ENCODE results near the gene RIN3. TPM values are rescaled to one million over a fixed set of nuclear protein-coding genes. Genes with fewer than 3 reads are reported as not detected.

The RIN3 gene
- total RNA-seq, 1 donor from 2014 or later, result 34.7 TPM

DNA sequence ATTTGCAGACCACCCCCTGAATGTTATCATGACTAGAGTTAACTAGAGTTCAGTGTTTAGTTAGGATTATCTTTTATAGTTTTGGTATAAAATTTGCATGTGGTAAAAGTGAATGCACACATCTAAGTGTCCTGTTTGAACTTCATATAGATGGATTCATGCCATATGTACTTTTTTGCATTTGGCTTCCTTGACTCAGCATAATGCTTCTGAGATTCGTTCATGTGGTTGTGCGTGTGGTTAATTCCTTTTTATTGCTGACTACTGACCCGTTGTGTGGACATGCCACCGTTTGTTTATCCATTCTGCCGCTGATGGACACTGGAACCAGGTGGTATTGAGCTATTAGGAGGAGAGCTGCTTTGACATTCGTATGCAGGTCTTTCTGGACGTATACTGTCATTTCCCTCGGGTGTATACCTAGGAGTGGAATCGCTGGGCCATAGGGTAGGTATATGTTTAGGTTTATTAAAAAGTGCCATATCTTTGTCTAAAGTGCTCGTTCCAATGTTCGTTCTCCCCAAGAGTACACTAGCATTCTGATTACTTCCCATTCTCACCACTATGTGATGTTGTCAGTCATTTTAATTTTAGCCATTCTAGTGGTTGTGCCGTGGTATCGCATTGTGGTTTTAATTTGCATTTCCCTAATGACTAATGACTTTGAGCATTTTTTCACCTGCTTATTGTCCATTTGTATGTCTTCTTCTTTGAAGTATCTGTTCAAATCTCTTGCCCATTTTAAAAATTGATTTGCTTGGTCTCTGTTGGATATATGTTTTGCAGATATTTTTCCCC is 37.7 kb downstream of the RIN3 start:
- H3K9me3 Mint-ChIP-seq, result no peaks in the 10 kb centered on the region
- peaks cover 3% of the 10 kb centered on the region for H3K36me3 Mint-ChIP-seq (ENCODE audit: low read depth)
- H3K27ac Mint-ChIP-seq, result no peak overlapping the region
- intact Hi-C loops (cut with micrococcal nuclease), result loop anchor here (10.0 kb wide), 1 partner anchor 676 kb away; no protein-coding TSS in a partner anchor
- peaks cover 2% of the 10 kb centered on the region for H3K27me3 Mint-ChIP-seq (ENCODE audit: insufficient read depth)
- peaks cover 35% of the 10 kb centered on the region for H3K4me1 Mint-ChIP-seq (ENCODE audit: low read depth)
- H3K4me3 Mint-ChIP-seq, result no peak overlapping the region
- DNase-seq (ENCODE audit: low spot score), result no peak

DNA sequence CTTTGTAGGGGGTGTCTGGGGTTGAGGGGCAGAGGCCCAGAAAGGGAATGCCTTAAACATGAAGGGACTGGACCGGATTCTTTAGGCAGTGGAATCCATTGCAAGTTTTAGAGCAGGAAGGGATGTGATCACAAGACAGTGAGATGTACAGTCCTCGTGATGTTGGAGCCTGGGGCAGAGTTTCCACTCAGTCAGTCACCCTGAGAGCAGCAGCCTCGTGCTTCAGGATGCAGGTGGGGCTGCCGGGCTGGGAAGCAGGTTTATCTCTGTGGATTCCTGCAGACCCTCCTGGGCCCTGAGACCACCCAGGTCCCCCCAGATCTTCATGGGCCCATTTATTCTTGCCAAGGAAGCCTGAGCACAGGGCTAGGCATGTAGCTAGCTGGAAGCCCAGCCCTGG is 38.5 kb downstream of the RIN3 start:
- no peak overlapping the region for H3K27ac Mint-ChIP-seq
- intact Hi-C loops (cut with micrococcal nuclease), result loop anchor here (10.0 kb wide), 1 partner anchor 677 kb away; no protein-coding TSS in a partner anchor

DNA sequence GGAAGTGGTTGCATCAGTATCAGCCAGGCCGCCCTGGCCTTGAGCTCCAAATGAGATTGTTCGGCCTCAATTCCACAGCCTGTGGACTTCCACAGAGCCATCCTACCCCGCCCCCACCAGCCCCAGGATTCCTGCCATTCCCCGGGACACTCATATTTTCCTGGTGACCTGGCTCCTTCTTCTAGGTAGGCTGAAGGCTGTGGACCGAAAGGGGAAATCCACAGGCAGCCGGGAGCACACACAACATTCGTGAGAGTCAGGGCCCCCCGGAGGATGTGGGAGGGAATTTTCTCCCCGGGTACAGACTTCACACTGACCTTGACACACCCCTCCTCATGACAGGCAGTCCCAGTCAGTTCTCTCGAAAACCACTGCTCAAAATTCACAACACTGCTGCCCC is 39.9 kb downstream of the RIN3 start:
- peaks cover 6% of the 10 kb centered on the region for H3K36me3 Mint-ChIP-seq (ENCODE audit: low read depth)
- H3K4me3 Mint-ChIP-seq, result no peak overlapping the region
- intact Hi-C loops (cut with micrococcal nuclease), result loop anchor here (10.0 kb wide), 1 partner anchor 679 kb away; no protein-coding TSS in a partner anchor
- peaks cover 57% of the 10 kb centered on the region for H3K4me1 Mint-ChIP-seq (ENCODE audit: low read depth)
- peaks cover 2% of the 10 kb centered on the region for H3K27me3 Mint-ChIP-seq (ENCODE audit: insufficient read depth)
- DNase-seq (ENCODE audit: low spot score), result no peak
- no peaks in the 10 kb centered on the region for H3K9me3 Mint-ChIP-seq
- H3K27ac Mint-ChIP-seq, result no peak overlapping the region

More for the DNA sequence above, 38.5 kb downstream of the RIN3 start:
- H3K9me3 Mint-ChIP-seq, result no peaks in the 10 kb centered on the region
- peaks cover 2% of the 10 kb centered on the region for H3K27me3 Mint-ChIP-seq (ENCODE audit: insufficient read depth)
- H3K36me3 Mint-ChIP-seq (ENCODE audit: low read depth), result peaks cover 3% of the 10 kb centered on the region
- DNase-seq (ENCODE audit: low spot score), result no peak
- peaks cover 43% of the 10 kb centered on the region for H3K4me1 Mint-ChIP-seq (ENCODE audit: low read depth)
- H3K4me3 Mint-ChIP-seq, result no peak overlapping the region

DNA sequence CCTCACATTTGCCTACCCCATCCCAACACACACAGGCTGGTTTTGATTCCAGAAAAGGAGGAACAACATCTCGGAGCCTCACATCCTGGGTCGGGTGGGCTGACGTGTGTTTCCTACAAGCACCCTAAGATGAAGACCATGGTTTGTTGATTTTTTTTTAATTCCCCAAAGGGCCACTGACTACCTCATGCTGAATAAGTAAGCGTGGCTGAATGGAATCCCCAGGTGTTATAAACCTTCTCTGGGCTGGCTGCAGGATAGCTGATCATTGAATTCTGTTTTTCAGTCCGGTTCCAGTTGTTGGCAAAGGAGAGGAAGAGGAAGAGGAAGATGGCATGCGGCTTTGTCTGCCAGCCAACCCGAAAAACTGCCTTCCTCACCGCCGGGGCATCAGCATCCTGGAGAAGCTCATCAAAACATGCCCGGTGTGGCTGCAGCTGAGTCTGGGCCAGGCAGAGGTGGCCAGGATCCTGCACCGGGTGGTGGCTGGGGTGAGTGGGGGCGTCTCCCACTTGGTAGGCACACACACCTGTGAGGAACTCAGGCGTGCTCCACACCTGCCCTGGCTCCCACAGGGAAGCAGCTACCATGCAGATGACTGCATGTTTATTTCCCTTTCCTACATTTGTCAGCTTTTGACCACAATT is 42.0 kb downstream of the RIN3 start:
- H3K9me3 Mint-ChIP-seq, result no peaks in the 10 kb centered on the region
- DNase-seq (ENCODE audit: low spot score), result no peak
- no peaks in the 10 kb centered on the region for H3K27me3 Mint-ChIP-seq (ENCODE audit: insufficient read depth)
- H3K4me3 Mint-ChIP-seq, result no peak overlapping the region
- intact Hi-C loops (cut with micrococcal nuclease), result loop anchor here (1.0 to 10.0 kb wide), 7 partner anchors 7 to 681 kb away; no protein-coding TSS in a partner anchor
- peaks cover 12% of the 10 kb centered on the region for H3K36me3 Mint-ChIP-seq (ENCODE audit: low read depth)
- peaks cover 75% of the 10 kb centered on the region for H3K4me1 Mint-ChIP-seq (ENCODE audit: low read depth)
- H3K27ac Mint-ChIP-seq, result peak overlapping the region; percentile 92

DNA sequence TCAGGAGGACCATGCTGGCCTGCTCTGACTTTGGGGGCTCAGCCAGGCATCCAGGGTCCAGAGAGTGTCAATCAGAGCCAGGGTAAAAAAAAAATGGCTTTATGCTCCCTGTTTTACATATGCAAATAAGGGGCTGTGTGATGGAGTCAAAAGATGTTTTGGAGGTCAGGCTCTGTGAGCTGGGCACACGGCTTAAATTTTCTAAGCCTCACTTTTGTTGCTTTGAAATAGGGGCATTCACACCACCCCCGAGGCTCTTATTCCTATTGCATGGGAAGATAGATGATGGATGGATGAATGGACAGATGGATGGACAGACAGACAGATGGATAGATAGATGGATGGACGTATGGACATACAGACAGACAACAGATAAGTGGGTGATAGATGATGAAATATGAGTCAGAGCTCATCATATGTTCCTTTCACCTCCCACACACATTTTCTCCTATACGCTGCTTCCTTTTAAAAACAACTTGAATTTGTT is 42.7 kb downstream of the RIN3 start:
- Mint-ChIP-seq H3K27ac (peak overlapping the region; percentile 92), H3K9me3 (no peaks in the 10 kb centered on the region), H3K36me3 (ENCODE audit: low read depth) (peaks cover 12% of the 10 kb centered on the region), H3K4me1 (ENCODE audit: low read depth) (peaks cover 71% of the 10 kb centered on the region), H3K27me3 (ENCODE audit: insufficient read depth) (no peaks in the 10 kb centered on the region), H3K4me3 (peak overlapping the region; percentile 28)
- intact Hi-C loops (cut with micrococcal nuclease), result loop anchor here (1.0 to 10.0 kb wide), 7 partner anchors 8 to 681 kb away; no protein-coding TSS in a partner anchor
- no peak for DNase-seq (ENCODE audit: low spot score)

DNA sequence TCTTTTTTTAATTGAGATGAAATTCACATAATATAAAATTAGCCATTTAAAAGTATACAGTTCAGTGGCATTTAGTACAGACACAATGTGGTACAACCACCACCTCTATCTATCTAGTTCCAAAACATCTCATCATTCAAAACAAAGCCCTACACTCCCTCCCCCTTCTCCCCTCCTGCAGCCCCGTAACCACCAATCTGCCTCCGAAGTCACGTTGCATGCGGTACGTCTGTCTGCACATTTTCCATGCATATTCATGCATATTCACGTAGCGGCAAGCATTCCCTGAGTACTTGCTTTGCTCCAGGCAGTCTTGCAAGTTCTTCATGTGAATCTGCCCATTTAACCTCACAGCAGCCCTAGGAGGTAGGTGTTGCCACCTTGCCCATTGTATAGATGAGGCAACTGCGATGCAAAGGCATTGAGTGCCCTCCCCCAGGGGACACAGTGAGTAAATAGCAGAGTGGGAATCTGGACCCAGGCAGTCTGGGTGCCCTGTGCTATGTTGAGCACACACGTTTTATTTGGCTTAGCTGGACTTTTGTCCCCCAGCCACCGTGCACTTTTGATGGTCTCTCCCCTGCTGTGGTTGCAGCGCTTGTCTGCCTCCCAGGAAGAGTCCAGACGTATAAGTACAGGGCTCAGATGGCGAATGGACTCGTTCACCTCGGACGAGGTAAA is 43.4 kb downstream of the RIN3 start:
- Mint-ChIP-seq H3K4me3 (peak overlapping the region; percentile 40), H3K4me1 (ENCODE audit: low read depth) (peaks cover 71% of the 10 kb centered on the region), H3K36me3 (ENCODE audit: low read depth) (peaks cover 14% of the 10 kb centered on the region), H3K27ac (peak overlapping the region; percentile 92), H3K27me3 (ENCODE audit: insufficient read depth) (no peaks in the 10 kb centered on the region), H3K9me3 (no peaks in the 10 kb centered on the region)
- DNase-seq (ENCODE audit: low spot score), result no peak
- intact Hi-C loops (cut with micrococcal nuclease), result loop anchor here (1.0 to 10.0 kb wide), 7 partner anchors 9 to 682 kb away; no protein-coding TSS in a partner anchor

DNA sequence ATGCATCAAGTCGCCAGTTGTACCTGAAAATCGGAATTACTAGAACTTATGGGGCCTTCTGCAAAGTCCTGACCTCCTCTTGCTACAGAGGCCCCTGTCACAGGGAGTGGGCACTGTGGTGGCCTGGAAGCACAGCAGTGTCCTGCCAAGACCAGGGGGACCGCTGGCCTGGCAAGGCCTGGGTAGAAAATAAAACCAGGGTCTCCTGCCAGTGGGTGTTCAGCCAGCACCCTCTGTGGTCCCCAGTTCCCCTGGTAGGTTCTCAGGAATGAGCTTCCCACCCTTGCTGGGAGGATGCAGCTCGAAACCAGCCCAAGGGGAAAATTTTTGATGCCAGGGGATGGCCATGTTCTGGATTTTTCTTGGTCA is 43.9 kb downstream of the RIN3 start:
- intact Hi-C loops (cut with micrococcal nuclease), result loop anchor here (10.0 kb wide), 1 partner anchor 683 kb away; no protein-coding TSS in a partner anchor
- H3K27ac Mint-ChIP-seq, result peak overlapping the region; percentile 61
- H3K4me1 Mint-ChIP-seq (ENCODE audit: low read depth), result peaks cover 72% of the 10 kb centered on the region
- no peaks in the 10 kb centered on the region for H3K27me3 Mint-ChIP-seq (ENCODE audit: insufficient read depth)
- H3K9me3 Mint-ChIP-seq, result no peaks in the 10 kb centered on the region
- no peak overlapping the region for H3K4me3 Mint-ChIP-seq
- DNase-seq (ENCODE audit: low spot score), result no peak
- H3K36me3 Mint-ChIP-seq (ENCODE audit: low read depth), result peaks cover 14% of the 10 kb centered on the region

DNA sequence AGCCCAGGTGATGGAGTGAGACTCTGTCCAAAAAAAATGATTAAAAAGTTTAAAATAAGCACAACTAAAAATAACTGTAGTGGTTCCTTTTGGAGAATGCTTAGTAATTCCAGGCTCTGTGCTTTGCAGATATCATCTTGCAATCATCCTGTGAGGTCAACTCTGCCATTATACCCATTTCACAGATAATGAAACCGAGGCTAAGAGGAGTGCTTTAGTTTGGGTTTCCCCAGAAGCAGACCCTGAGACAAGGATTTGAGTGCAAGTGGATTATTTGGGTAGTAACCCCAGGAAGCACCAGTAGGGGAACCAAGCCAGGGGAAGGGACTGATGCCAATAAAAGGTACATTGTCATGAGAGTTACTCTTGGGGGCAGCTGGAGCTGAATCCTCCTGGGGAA is 44.7 kb downstream of the RIN3 start:
- DNase-seq (ENCODE audit: low spot score), result no peak
- H3K27ac Mint-ChIP-seq, result peak overlapping the region; percentile 61
- no peaks in the 10 kb centered on the region for H3K27me3 Mint-ChIP-seq (ENCODE audit: insufficient read depth)
- H3K4me1 Mint-ChIP-seq (ENCODE audit: low read depth), result peaks cover 76% of the 10 kb centered on the region
- H3K4me3 Mint-ChIP-seq, result peak overlapping the region; percentile 45
- intact Hi-C loops (cut with micrococcal nuclease), result loop anchor here (10.0 kb wide), 1 partner anchor 684 kb away; no protein-coding TSS in a partner anchor
- H3K36me3 Mint-ChIP-seq (ENCODE audit: low read depth), result peaks cover 14% of the 10 kb centered on the region
- no peaks in the 10 kb centered on the region for H3K9me3 Mint-ChIP-seq

DNA sequence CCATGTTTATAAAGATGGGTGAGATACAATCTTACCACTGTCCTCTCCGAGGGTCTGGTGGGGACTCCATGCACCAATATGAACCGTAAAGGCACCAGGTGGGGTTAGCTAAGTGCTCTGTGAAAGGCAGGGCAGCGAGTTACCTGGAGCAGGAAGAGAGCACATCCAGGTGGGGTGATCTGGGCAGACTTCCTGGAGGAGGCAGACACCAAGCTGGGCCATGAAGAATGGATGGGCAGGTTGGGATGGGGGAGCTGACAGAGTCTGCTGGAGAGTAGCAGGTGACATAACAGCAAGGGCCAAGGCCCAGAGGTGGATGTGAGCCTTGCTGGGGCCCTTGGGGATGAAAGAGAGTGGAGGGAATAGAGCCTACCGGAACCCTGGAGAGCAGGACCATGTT is 45.9 kb downstream of the RIN3 start:
- H3K27ac Mint-ChIP-seq, result peak overlapping the region; percentile 22
- H3K4me1 Mint-ChIP-seq (ENCODE audit: low read depth), result peaks cover 87% of the 10 kb centered on the region
- intact Hi-C loops (cut with micrococcal nuclease), result loop anchor here (10.0 kb wide), 1 partner anchor 685 kb away; no protein-coding TSS in a partner anchor
- H3K36me3 Mint-ChIP-seq (ENCODE audit: low read depth), result peaks cover 16% of the 10 kb centered on the region
- H3K27me3 Mint-ChIP-seq (ENCODE audit: insufficient read depth), result no peaks in the 10 kb centered on the region
- H3K4me3 Mint-ChIP-seq, result no peak overlapping the region
- DNase-seq (ENCODE audit: low spot score), result no peak
- no peaks in the 10 kb centered on the region for H3K9me3 Mint-ChIP-seq

DNA sequence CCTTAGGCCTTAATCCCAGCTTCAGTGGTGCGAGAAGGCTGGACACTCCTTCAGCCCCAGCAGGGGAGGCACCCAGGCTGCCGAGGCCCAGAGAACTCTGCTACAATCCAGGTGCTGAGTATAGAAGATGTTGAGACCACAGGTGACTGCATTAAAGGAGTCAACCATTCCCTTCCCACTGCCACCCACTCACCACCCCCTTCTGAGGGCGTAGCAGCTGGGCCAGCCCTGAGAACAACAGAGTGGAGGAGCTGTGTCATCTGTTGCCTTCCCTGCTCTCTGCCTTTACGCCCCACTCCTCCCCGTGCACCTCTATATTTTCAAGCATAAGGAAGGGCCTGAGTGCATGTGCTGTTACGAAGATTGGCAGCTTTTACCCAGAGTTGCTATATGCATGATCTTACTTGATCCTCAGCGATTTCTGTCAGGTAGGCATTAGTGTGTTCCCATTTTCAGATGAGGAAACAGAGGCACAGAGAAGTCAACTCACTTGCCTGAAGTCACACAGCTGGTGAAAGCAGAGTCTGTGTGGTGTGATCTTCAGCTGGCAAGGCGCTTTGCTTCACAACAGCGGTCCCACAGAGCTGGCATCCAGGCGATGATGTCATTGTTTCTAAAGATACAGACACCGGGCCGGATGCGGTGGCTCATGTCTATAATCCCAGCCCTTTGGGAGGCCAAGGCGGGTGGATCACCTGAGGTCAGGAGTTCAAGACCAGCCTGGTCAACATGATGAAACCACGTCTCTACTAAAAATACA is 46.7 kb downstream of the RIN3 start:
- H3K9me3 Mint-ChIP-seq, result no peaks in the 10 kb centered on the region
- H3K4me3 Mint-ChIP-seq, result peak overlapping the region; percentile 28
- H3K27me3 Mint-ChIP-seq (ENCODE audit: insufficient read depth), result no peaks in the 10 kb centered on the region
- peaks cover 17% of the 10 kb centered on the region for H3K36me3 Mint-ChIP-seq (ENCODE audit: low read depth)
- DNase-seq (ENCODE audit: low spot score), result no peak
- intact Hi-C loops (cut with micrococcal nuclease), result loop anchor here (5.0 kb wide), 1 partner anchor 578 kb away; no protein-coding TSS in a partner anchor
- H3K27ac Mint-ChIP-seq, result peak overlapping the region; percentile 79
- peaks cover 93% of the 10 kb centered on the region for H3K4me1 Mint-ChIP-seq (ENCODE audit: low read depth)

DNA sequence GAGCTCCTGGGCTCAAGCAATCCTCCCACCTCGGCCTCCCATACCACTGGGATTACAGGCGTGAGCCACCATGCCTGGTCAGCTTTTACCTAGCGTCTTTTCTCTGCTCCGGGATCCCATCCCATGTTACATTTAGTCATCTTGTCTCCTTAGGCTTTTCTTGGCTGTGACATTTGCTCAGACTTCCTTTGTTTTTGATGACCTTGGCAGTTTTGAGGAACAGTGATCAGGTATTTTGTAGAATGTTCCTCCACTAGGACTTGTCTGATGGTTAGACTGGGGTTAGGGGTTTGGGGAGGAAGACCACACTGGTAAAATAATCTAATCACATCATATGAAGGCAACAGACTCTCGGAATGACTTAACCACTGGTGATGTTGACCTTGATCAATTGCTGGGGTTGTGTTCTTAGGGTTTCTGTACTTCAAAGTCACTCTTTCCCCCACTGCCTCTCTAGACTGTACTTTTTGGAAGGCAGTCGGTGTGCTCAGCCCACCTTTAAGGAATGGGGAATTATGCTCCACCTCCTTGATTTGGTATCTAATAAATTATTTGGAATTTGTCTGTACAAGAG is 48.4 kb downstream of the RIN3 start:
- H3K9me3 Mint-ChIP-seq, result peaks cover 8% of the 10 kb centered on the region
- peaks cover 21% of the 10 kb centered on the region for H3K36me3 Mint-ChIP-seq (ENCODE audit: low read depth)
- H3K27me3 Mint-ChIP-seq (ENCODE audit: insufficient read depth), result no peaks in the 10 kb centered on the region
- peak overlapping the region; percentile 1 for H3K4me3 Mint-ChIP-seq
- intact Hi-C loops (cut with micrococcal nuclease), result loop anchor here (1.0 to 5.0 kb wide), 3 partner anchors 13 to 580 kb away; no protein-coding TSS in a partner anchor
- DNase-seq (ENCODE audit: low spot score), result no peak
- peaks cover 81% of the 10 kb centered on the region for H3K4me1 Mint-ChIP-seq (ENCODE audit: low read depth)
- peak overlapping the region; percentile 61 for H3K27ac Mint-ChIP-seq

Data from activated T-helper 1 cell treated with anti-CD3 and anti-CD28 coated beads, Interleukin-12 subunit alpha, Interleukin-12 subunit beta, Interleukin-2, Interleukin-4 antibody, amounts not matched to agents 30 ng/mL and 10 ng/mL and 1 ng/mL, durations not matched to agents 14 hours and 24 hours and 36 hours (primary cell).